Keratinocyte (primary cell): ENCODE results near the gene FAAH. TPM values are rescaled to one million over a fixed set of nuclear protein-coding genes. Genes with fewer than 3 reads are reported as not detected.

Experiments used
- DNase-seq: peaks from one replicate; pipeline ENCODE4 v3.0.0-alpha.2; 2011; ENCODE audit warnings: low read depth, missing footprints, low spot score
- FAIRE-seq: peaks from 2 replicates; lab custom pipeline; 2011; peaks lifted over from hg19 to GRCh38; lab: Jason Lieb, UNC
- H2AFZ ChIP-seq: 2 replicates; pipeline ENCODE4 v1.6.0; 2012; ENCODE audit warnings: low read length, control low read depth, inconsistent platforms; ENCODE audit not compliant: control insufficient read depth
- H3K27ac ChIP-seq: 2 replicates; pipeline ENCODE4 v1.5.1; 2011; ENCODE audit warnings: low read length; ENCODE audit not compliant: control insufficient read depth, insufficient read depth
- H3K27me3 ChIP-seq: 3 replicates; pipeline ENCODE4 v1.6.0; 2011; ENCODE audit warnings: low read length; ENCODE audit not compliant: control insufficient read depth, insufficient read depth; ENCODE audit errors: extremely low read depth
- H3K36me3 ChIP-seq, 2 experiments: 2 replicates in 1 of 2; 3 replicates in 1 of 2; pipeline ENCODE4 v1.5.1; 2011; ENCODE audit warnings: low read length in 2 of 2, mild to moderate bottlenecking in 1 of 2; ENCODE audit not compliant: control insufficient read depth in 2 of 2, insufficient read depth in 2 of 2; ENCODE audit errors: extremely low read depth in 1 of 2
- H3K4me1 ChIP-seq: 3 replicates; pipeline ENCODE4 v1.5.1; 2011; ENCODE audit warnings: low read length; ENCODE audit not compliant: control insufficient read depth, insufficient read depth; ENCODE audit errors: extremely low read depth
- H3K4me2 ChIP-seq: 3 replicates; pipeline ENCODE4 v1.6.0; 2011; ENCODE audit warnings: low read depth, low read length; ENCODE audit not compliant: control insufficient read depth, insufficient read depth; ENCODE audit errors: extremely low read depth
- H3K4me3 ChIP-seq, 3 experiments: fragments of 200-600 bp in 1 of 3; sonication (generic) in 1 of 3; 2 replicates in 2 of 3; 3 replicates in 1 of 3; pipeline ENCODE4 v1.5.1; 2011 to 2016; ENCODE audit warnings: low read length in 3 of 3, mild to moderate bottlenecking in 3 of 3, control low read depth in 2 of 3, inconsistent platforms in 1 of 3, low read depth in 1 of 3, mixed read lengths in 1 of 3, mixed run types in 1 of 3, moderate library complexity in 1 of 3; ENCODE audit not compliant: control insufficient read depth in 2 of 3, insufficient read depth in 2 of 3; ENCODE audit errors: extremely low read depth in 1 of 3
- H3K79me2 ChIP-seq: 2 replicates; pipeline ENCODE4 v1.6.0; 2012; ENCODE audit warnings: low read length; ENCODE audit not compliant: control insufficient read depth, insufficient read depth
- H3K9ac ChIP-seq: 3 replicates; pipeline ENCODE4 v1.6.0; 2011; ENCODE audit warnings: low read length; ENCODE audit not compliant: control insufficient read depth, insufficient read depth; ENCODE audit errors: extremely low read depth
- H3K9me1 ChIP-seq: 3 replicates; pipeline ENCODE4 v1.6.0; 2011; ENCODE audit warnings: low read length; ENCODE audit not compliant: control insufficient read depth, insufficient read depth; ENCODE audit errors: extremely low read depth
- H3K9me3 ChIP-seq: 2 replicates; pipeline ENCODE4 v1.5.1; 2012; ENCODE audit warnings: low read depth, low read length; ENCODE audit not compliant: control insufficient read depth
- H4K20me1 ChIP-seq: 3 replicates; pipeline ENCODE4 v1.6.0; 2011; ENCODE audit warnings: low read length; ENCODE audit not compliant: control insufficient read depth, insufficient read depth; ENCODE audit errors: extremely low read depth
- EZH2 ChIP-seq: IDR thresholded peaks from one replicate; pipeline ENCODE4 v1.6.1; 2012; ENCODE audit warnings: inconsistent platforms, mild to moderate bottlenecking, low read length, moderate library complexity
- dilution Hi-C: fragments of 300-500 bp; cut with MboI; formaldehyde crosslinking; loops from one replicate; pipeline ENCODE4 v1.7.0; 2020; ENCODE audit warnings: low sequenced_read_pairs; ENCODE audit not compliant: extremely low pct_ligation_motif_present
- polyA plus RNA-seq, 5 experiments: library from polyadenylated mRNA; depleted of rRNA in 3 of 5; stranded (reverse) in 3 of 5; stranded (forward) in 1 of 5; unstranded in 1 of 5; fragments of >200 nt; gene quantifications; 1 replicate in 1 of 5; 2 replicates in 3 of 5; 3 replicates in 1 of 5; pipeline versions ENCODE4 v1.2.1 to v1.2.3, GENCODE V29; 2011 to 2012; ENCODE audit warnings: missing spikeins in 2 of 5, low read depth in 1 of 5, low replicate concordance in 1 of 5
- TF ChIP-seq, protein P1 (sequence below), 3 experiments: IDR thresholded peaks in 1 of 3; conservative IDR thresholded peaks in 1 of 3; optimal IDR thresholded peaks in 1 of 3; 2 replicates in 2 of 3; 3 replicates in 1 of 3; pipeline versions ENCODE3 to v1.5.1; 2011; ENCODE audit warnings: low read length in 3 of 3, mild to moderate bottlenecking in 3 of 3, moderate library complexity in 2 of 3, control low read depth in 1 of 3, inconsistent platforms in 1 of 3; ENCODE audit not compliant: insufficient read depth in 2 of 3; ENCODE audit errors: extremely low read depth in 1 of 3

The FAAH gene
- polyA plus RNA-seq, 1 donor (not counting 4 experiments of a cell fraction or from before 2014, with no cell fraction given) = 5.3 TPM

- H3K4me3 ChIP-seq = no peak overlapping the region
- peaks cover 14% of the 10 kb centered on the region for H3K4me1 ChIP-seq
- H3K9me3 ChIP-seq = no peaks in the 10 kb centered on the region
- H3K9me1 ChIP-seq = peaks cover 4% of the 10 kb centered on the region
- H3K27me3 ChIP-seq = no peaks in the 10 kb centered on the region
- dilution Hi-C loops = no loop called here
- no peak overlapping the region for H3K27ac ChIP-seq
- TF ChIP-seq, protein P1, sequence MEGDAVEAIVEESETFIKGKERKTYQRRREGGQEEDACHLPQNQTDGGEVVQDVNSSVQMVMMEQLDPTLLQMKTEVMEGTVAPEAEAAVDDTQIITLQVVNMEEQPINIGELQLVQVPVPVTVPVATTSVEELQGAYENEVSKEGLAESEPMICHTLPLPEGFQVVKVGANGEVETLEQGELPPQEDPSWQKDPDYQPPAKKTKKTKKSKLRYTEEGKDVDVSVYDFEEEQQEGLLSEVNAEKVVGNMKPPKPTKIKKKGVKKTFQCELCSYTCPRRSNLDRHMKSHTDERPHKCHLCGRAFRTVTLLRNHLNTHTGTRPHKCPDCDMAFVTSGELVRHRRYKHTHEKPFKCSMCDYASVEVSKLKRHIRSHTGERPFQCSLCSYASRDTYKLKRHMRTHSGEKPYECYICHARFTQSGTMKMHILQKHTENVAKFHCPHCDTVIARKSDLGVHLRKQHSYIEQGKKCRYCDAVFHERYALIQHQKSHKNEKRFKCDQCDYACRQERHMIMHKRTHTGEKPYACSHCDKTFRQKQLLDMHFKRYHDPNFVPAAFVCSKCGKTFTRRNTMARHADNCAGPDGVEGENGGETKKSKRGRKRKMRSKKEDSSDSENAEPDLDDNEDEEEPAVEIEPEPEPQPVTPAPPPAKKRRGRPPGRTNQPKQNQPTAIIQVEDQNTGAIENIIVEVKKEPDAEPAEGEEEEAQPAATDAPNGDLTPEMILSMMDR (optimal IDR thresholded peaks at IDR 0.05 in 1 of 3, IDR thresholded peaks at IDR 0.05 in 1 of 3, conservative IDR thresholded peaks at IDR 0.05 in 1 of 3; ENCODE audit: extremely low read depth in 1 of 3, insufficient read depth in 2 of 3, low read length in 3 of 3) = no peak
- TF ChIP-seq EZH2 = no peak
- no peak overlapping the region for H3K9ac ChIP-seq
- FAIRE-seq (no peak), DNase-seq (no peak)
- peaks cover 0 to 3% of the 10 kb centered on the region in 2 experiments for H3K36me3 ChIP-seq
- H4K20me1 ChIP-seq = no peaks in the 10 kb centered on the region
- H2AFZ ChIP-seq = no peak overlapping the region
- H3K4me2 ChIP-seq = no peak overlapping the region
- no peaks in the 10 kb centered on the region for H3K79me2 ChIP-seq
Observed at GRCh38 chr1:46405724-46406123, 11.6 kb downstream of the FAAH start.

DNA sequence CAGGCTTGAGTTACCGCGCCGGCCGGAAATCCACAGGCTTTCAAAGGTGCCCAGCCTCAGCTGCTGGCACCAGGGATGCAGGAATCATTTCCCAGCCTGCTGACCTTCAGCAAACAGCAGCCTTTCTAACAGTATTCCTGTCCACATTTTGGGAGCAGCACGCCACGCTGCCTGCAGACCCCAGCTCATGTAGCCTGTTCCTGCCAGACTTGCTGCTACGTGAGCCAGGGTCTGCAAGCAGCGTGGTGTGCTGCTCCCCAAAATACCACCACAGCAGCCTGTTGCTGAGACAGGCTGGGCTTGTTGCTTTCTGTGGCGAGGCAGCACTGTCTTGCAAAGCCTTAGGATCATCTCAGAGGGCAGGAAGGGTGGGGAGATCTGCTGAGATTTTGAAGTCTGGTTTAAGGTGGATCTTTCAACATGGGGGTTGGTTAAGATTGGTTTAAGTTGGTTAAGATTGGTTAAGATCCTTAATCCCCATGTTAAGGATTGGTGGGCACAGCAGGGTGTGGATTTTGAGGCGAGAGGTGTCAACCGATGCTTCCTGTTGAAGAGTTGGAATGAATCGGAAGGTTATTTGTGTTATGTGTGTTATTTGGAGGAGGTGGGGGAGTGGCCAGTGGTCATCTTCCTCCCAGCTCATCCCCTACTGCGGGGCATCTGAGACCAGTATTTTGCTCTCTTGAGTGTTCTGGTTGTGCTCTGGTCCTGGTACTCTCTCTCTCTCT, 12.9 kb downstream of the FAAH start:
- Histone ChIP-seq H3K36me3 (peaks cover 0 to 3% of the 10 kb centered on the region in 2 experiments), H3K4me3 (no peak overlapping the region), H3K9me3 (no peaks in the 10 kb centered on the region), H3K79me2 (no peaks in the 10 kb centered on the region), H3K4me1 (peaks cover 4% of the 10 kb centered on the region), H3K9me1 (no peaks in the 10 kb centered on the region), H3K4me2 (no peak overlapping the region), H3K27ac (no peak overlapping the region), H3K27me3 (no peaks in the 10 kb centered on the region), H2AFZ (no peak overlapping the region), H4K20me1 (no peaks in the 10 kb centered on the region), H3K9ac (no peak overlapping the region)
- dilution Hi-C loops = no loop called here
- TF ChIP-seq, protein P1 (optimal IDR thresholded peaks at IDR 0.05 in 1 of 3, IDR thresholded peaks at IDR 0.05 in 1 of 3, conservative IDR thresholded peaks at IDR 0.05 in 1 of 3; ENCODE audit: extremely low read depth in 1 of 3, insufficient read depth in 2 of 3, low read length in 3 of 3) = no peak
- no peak for TF ChIP-seq EZH2
- DNase-seq (no peak), FAIRE-seq (no peak)
